GM23338 (cell line): ENCODE measurements around the gene FER. TPM values are rescaled to one million over a fixed set of nuclear protein-coding genes. Genes with fewer than 3 reads are reported as not detected.

Experiments used
- ATAC-seq: fragments of 200-7000 bp; cut with Tn5 transposase; 3 replicates; pipeline ENCODE4 v1.9.1; 2020
- DNase-seq: peaks from one replicate; pipeline ENCODE4 v3.0.0-alpha.2; 2015; ENCODE audit warnings: low spot score
- H2AFZ ChIP-seq: fragments of 200-600 bp; sonication (generic); 2 replicates; pipeline ENCODE4 v1.8.0; 2016; ENCODE audit warnings: antibody characterized with exemption, mild to moderate bottlenecking, moderate library complexity
- H3F3A ChIP-seq: fragments of 200-600 bp; sonication (generic); replicated peaks from 2 replicates; pipeline ENCODE4 v1.8.0; 2017; ENCODE audit warnings: antibody characterized with exemption, mixed run types, low read depth
- H3K27ac ChIP-seq: fragments of 200-600 bp; sonication (generic); 2 replicates; pipeline ENCODE4 v1.6.1; 2016; ENCODE audit warnings: low read depth
- H3K27me3 ChIP-seq: fragments of 200-600 bp; sonication (generic); 2 replicates; pipeline ENCODE4 v1.8.0; 2016; ENCODE audit warnings: mild to moderate bottlenecking, mixed run types, moderate library complexity; ENCODE audit not compliant: insufficient read depth
- H3K36me3 ChIP-seq: fragments of 200-600 bp; sonication (generic); 2 replicates; pipeline ENCODE4 v1.8.0; 2016; ENCODE audit warnings: mild to moderate bottlenecking; ENCODE audit not compliant: insufficient read depth
- H3K4me1 ChIP-seq: fragments of 200-600 bp; sonication (generic); 2 replicates; pipeline ENCODE4 v1.8.0; 2016; ENCODE audit warnings: mild to moderate bottlenecking, moderate library complexity; ENCODE audit not compliant: insufficient read depth
- H3K4me2 ChIP-seq: fragments of 200-600 bp; sonication (generic); 2 replicates; pipeline ENCODE4 v1.7.1; 2017; ENCODE audit warnings: mixed run types
- H3K4me3 ChIP-seq: fragments of 200-600 bp; sonication (generic); 2 replicates; pipeline ENCODE4 v1.6.1; 2016; ENCODE audit warnings: mixed run types
- H3K79me2 ChIP-seq: fragments of 200-600 bp; sonication (generic); replicated peaks from 2 replicates; pipeline ENCODE4 v1.8.0; 2017; ENCODE audit warnings: mild to moderate bottlenecking; ENCODE audit not compliant: insufficient read depth
- H3K9me2 ChIP-seq: fragments of 200-600 bp; sonication (generic); 2 replicates; pipeline ENCODE4 v1.8.0; 2017; ENCODE audit not compliant: insufficient read depth
- H4K20me1 ChIP-seq: fragments of 200-600 bp; sonication (generic); replicated peaks from 2 replicates; pipeline ENCODE4 v1.8.0; 2017; ENCODE audit warnings: mild to moderate bottlenecking; ENCODE audit not compliant: insufficient read depth
- H3K27ac Mint-ChIP-seq: 2 replicates; pipeline ENCODE4 v1.8.0; 2020; ENCODE audit warnings: inconsistent platforms, mild to moderate bottlenecking, moderate library complexity, mixed read lengths
- H3K27me3 Mint-ChIP-seq: 3 replicates; pipeline ENCODE4 v1.8.0; 2022; ENCODE audit warnings: low read depth, mild to moderate bottlenecking, moderate library complexity, mixed read lengths, inconsistent platforms; ENCODE audit not compliant: insufficient read depth, poor library complexity
- H3K36me3 Mint-ChIP-seq: 3 replicates; pipeline ENCODE4 v1.8.0; 2021; ENCODE audit warnings: low read depth, mild to moderate bottlenecking, inconsistent platforms, moderate library complexity, mixed read lengths
- H3K4me1 Mint-ChIP-seq: 3 replicates; pipeline ENCODE4 v1.8.0; 2020; ENCODE audit warnings: mild to moderate bottlenecking, inconsistent platforms, mixed read lengths
- H3K4me3 Mint-ChIP-seq: 3 replicates; pipeline ENCODE4 v1.8.0; 2021; ENCODE audit warnings: moderate library complexity, mild to moderate bottlenecking, inconsistent platforms, mixed read lengths
- H3K9me3 Mint-ChIP-seq: 3 replicates; pipeline ENCODE4 v1.8.0; 2020; ENCODE audit warnings: moderate library complexity, mild to moderate bottlenecking, inconsistent platforms, mixed read lengths
- CREB1 ChIP-seq: fragments of 250-450 bp; sonication (Bioruptor Pico); IDR thresholded peaks from 2 replicates; pipeline ENCODE4 v1.5.0; 2020; ENCODE audit warnings: low read depth, mild to moderate bottlenecking, moderate library complexity
- EZH2phosphoT487 ChIP-seq: fragments of 200-600 bp; sonication (generic); IDR thresholded peaks from one replicate; pipeline ENCODE4 v1.8.1; 2018; ENCODE audit warnings: antibody characterized with exemption; ENCODE audit not compliant: unreplicated experiment
- NANOG ChIP-seq: IDR thresholded peaks from 2 replicates; pipeline ENCODE4 v1.6.1; 2016; ENCODE audit warnings: antibody characterized with exemption, borderline replicate concordance
- POLR2AphosphoS5 ChIP-seq: IDR thresholded peaks from 2 replicates; pipeline ENCODE4 v1.6.1; 2016; ENCODE audit warnings: antibody characterized with exemption, low read depth
- STAT1 ChIP-seq: IDR thresholded peaks from one replicate; pipeline ENCODE4 v1.6.1; 2016; ENCODE audit warnings: antibody characterized with exemption; ENCODE audit not compliant: unreplicated experiment
- polyA plus RNA-seq: library from polyadenylated mRNA; unstranded; fragments of >200 nt; fragmentation: Nextera tagmentation; extraction: Ambion mirVana; gene quantifications from 2 replicates; pipeline ENCODE4 v1.2.1, GENCODE V29; 2016
- total RNA-seq: library from RNA; depleted of rRNA; stranded (reverse); fragments of >200 nt; shearing (Covaris generic); gene quantifications from 2 replicates; pipeline ENCODE4 v1.2.3, GENCODE V29; 2014
- TF ChIP-seq, protein P1 (sequence below): fragments of 250-450 bp; sonication (Bioruptor Pico); IDR thresholded peaks from 2 replicates; pipeline ENCODE4 v1.5.0; 2020; ENCODE audit warnings: mild to moderate bottlenecking, moderate library complexity

Gene FER
- total and polyA plus RNA-seq, 2 experiments from 2014 or later = 17.4 to 34.8 TPM

GRCh38 chr5:108881133-108881532, 133.4 kb downstream of the FER start:
- ATAC-seq (no peak), DNase-seq (no peak)
- Mint-ChIP-seq H3K9me3 (no peaks in the 10 kb centered on the region), H3K27ac (no peak overlapping the region), H3K27me3 (peaks cover 2% of the 10 kb centered on the region), H3K4me3 (no peak overlapping the region), H3K4me1 (peaks cover 12% of the 10 kb centered on the region), H3K36me3 (peaks cover 6% of the 10 kb centered on the region; the same call in 2 of the 3 replicates)
- TF ChIP-seq CREB1 (CRISPR knock-in tag) (no peak), EZH2phosphoT487 (no peak), NANOG (no peak)
- TF ChIP-seq, protein P1, sequence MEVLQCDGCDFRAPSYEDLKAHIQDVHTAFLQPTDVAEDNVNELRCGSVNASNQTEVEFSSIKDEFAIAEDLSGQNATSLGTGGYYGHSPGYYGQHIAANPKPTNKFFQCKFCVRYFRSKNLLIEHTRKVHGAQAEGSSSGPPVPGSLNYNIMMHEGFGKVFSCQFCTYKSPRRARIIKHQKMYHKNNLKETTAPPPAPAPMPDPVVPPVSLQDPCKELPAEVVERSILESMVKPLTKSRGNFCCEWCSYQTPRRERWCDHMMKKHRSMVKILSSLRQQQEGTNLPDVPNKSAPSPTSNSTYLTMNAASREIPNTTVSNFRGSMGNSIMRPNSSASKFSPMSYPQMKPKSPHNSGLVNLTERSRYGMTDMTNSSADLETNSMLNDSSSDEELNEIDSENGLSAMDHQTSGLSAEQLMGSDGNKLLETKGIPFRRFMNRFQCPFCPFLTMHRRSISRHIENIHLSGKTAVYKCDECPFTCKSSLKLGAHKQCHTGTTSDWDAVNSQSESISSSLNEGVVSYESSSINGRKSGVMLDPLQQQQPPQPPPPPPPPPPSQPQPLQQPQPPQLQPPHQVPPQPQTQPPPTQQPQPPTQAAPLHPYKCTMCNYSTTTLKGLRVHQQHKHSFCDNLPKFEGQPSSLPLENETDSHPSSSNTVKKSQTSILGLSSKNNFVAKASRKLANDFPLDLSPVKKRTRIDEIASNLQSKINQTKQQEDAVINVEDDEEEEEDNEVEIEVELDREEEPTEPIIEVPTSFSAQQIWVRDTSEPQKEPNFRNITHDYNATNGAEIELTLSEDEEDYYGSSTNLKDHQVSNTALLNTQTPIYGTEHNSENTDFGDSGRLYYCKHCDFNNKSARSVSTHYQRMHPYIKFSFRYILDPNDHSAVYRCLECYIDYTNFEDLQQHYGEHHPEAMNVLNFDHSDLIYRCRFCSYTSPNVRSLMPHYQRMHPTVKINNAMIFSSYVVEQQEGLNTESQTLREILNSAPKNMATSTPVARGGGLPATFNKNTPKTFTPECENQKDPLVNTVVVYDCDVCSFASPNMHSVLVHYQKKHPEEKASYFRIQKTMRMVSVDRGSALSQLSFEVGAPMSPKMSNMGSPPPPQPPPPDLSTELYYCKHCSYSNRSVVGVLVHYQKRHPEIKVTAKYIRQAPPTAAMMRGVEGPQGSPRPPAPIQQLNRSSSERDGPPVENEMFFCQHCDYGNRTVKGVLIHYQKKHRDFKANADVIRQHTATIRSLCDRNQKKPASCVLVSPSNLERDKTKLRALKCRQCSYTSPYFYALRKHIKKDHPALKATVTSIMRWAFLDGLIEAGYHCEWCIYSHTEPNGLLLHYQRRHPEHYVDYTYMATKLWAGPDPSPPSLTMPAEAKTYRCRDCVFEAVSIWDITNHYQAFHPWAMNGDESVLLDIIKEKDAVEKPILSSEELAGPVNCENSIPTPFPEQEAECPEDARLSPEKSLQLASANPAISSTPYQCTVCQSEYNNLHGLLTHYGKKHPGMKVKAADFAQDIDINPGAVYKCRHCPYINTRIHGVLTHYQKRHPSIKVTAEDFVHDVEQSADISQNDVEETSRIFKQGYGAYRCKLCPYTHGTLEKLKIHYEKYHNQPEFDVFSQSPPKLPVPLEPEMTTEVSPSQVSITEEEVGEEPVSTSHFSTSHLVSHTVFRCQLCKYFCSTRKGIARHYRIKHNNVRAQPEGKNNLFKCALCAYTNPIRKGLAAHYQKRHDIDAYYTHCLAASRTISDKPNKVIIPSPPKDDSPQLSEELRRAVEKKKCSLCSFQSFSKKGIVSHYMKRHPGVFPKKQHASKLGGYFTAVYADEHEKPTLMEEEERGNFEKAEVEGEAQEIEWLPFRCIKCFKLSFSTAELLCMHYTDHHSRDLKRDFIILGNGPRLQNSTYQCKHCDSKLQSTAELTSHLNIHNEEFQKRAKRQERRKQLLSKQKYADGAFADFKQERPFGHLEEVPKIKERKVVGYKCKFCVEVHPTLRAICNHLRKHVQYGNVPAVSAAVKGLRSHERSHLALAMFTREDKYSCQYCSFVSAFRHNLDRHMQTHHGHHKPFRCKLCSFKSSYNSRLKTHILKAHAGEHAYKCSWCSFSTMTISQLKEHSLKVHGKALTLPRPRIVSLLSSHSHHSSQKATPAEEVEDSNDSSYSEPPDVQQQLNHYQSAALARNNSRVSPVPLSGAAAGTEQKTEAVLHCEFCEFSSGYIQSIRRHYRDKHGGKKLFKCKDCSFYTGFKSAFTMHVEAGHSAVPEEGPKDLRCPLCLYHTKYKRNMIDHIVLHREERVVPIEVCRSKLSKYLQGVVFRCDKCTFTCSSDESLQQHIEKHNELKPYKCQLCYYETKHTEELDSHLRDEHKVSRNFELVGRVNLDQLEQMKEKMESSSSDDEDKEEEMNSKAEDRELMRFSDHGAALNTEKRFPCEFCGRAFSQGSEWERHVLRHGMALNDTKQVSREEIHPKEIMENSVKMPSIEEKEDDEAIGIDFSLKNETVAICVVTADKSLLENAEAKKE (CRISPR knock-in tag) = no peak
- H4K20me1 ChIP-seq = no peaks in the 10 kb centered on the region
- no peaks in the 10 kb centered on the region; the same call in 1 of the 2 replicates for H3K9me2 ChIP-seq
- H3F3A ChIP-seq = no peaks in the 10 kb centered on the region
- H3K79me2 ChIP-seq = no peaks in the 10 kb centered on the region
- H3K27ac ChIP-seq = no peak overlapping the region
- no peak overlapping the region for H2AFZ ChIP-seq
- no peak overlapping the region for H3K4me2 ChIP-seq
- H3K4me1 ChIP-seq = no peaks in the 10 kb centered on the region
- H3K4me3 ChIP-seq = no peak overlapping the region
- no peaks in the 10 kb centered on the region for H3K36me3 ChIP-seq
- no peaks in the 10 kb centered on the region for H3K27me3 ChIP-seq

DNA sequence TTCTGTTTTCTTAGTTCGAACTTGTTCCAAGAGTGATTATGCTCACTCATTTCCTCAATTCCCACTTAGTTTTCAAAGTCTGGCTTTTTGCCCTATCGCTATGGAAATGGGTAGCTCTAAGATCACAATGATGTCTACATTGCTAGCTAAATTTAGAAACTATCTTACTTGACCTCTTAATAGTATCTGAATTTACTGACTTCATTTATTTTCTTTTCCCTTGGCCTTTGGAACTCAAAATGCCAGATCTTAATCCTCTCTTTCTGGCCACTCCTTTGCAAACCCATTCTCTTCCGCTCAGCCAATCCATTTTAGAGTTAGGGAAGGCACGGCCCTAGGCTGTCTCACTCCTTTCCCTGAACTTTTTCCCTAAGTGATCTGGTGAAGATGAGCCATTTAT, 137.0 kb downstream of the FER start:
- Histone ChIP-seq H3K36me3 (no peaks in the 10 kb centered on the region), H3K4me1 (no peaks in the 10 kb centered on the region), H3K79me2 (no peaks in the 10 kb centered on the region), H2AFZ (no peak overlapping the region), H3K4me2 (no peak overlapping the region), H3K27me3 (no peaks in the 10 kb centered on the region), H4K20me1 (no peaks in the 10 kb centered on the region), H3K4me3 (no peak overlapping the region), H3F3A (no peaks in the 10 kb centered on the region), H3K9me2 (no peaks in the 10 kb centered on the region; the same call in 1 of the 2 replicates), H3K27ac (no peak overlapping the region)
- peak; percentile 45; the same call in 1 of the 3 replicates for ATAC-seq
- Mint-ChIP-seq H3K9me3 (no peaks in the 10 kb centered on the region), H3K27ac (peak overlapping the region; percentile 57), H3K36me3 (peaks cover 6% of the 10 kb centered on the region; the same call in 2 of the 3 replicates), H3K4me1 (peaks cover 12% of the 10 kb centered on the region), H3K27me3 (no peaks in the 10 kb centered on the region), H3K4me3 (no peak overlapping the region)
- DNase-seq = no peak
- TF ChIP-seq CREB1 (CRISPR knock-in tag) = no peak
- no peak for TF ChIP-seq STAT1
- TF ChIP-seq, protein P1 (CRISPR knock-in tag) = no peak
- TF ChIP-seq POLR2AphosphoS5 = no peak
